H9 (cell line): ENCODE measurements around the gene INSL3. TPM values are rescaled to one million over a fixed set of nuclear protein-coding genes. Genes with fewer than 3 reads are reported as not detected.
"Not testable (repeated sequence)": the region's sequence is repeated elsewhere in the genome, so short reads cannot be mapped to it uniquely, and the experiment has no call there.

Experiments used
- DNase-seq: peaks from one replicate; pipeline ENCODE4 v3.0.0-alpha.2; 2017
- H2AFZ ChIP-seq: one replicate; pipeline ENCODE4 v1.6.1; 2013; ENCODE audit warnings: mild to moderate bottlenecking, low read length, control low read depth, moderate library complexity
- H2AK5ac ChIP-seq: 2 replicates; pipeline ENCODE4 v1.6.1; 2013; ENCODE audit warnings: low read length, control low read depth, mixed read lengths; ENCODE audit not compliant: insufficient read length
- H2BK120ac ChIP-seq: one replicate; pipeline ENCODE4 v1.6.1; 2013; ENCODE audit warnings: low read depth, mild to moderate bottlenecking, low read length, control low read depth, inconsistent platforms; ENCODE audit not compliant: poor library complexity, severe bottlenecking
- H2BK12ac ChIP-seq: 2 replicates; pipeline ENCODE4 v1.6.1; 2013; ENCODE audit warnings: low read length, control low read depth, mixed read lengths, low read depth; ENCODE audit not compliant: insufficient read length
- H2BK15ac ChIP-seq: 2 replicates; pipeline ENCODE4 v1.6.1; 2013; ENCODE audit warnings: low read depth, low read length, control low read depth
- H2BK20ac ChIP-seq: one replicate; pipeline ENCODE4 v1.6.1; 2013; ENCODE audit warnings: low read depth, mild to moderate bottlenecking, low read length, control low read depth, inconsistent platforms; ENCODE audit not compliant: poor library complexity, severe bottlenecking
- H2BK5ac ChIP-seq: 2 replicates; pipeline ENCODE4 v1.6.1; 2013; ENCODE audit warnings: low read length, control low read depth, mixed read lengths; ENCODE audit not compliant: insufficient read length
- H3K14ac ChIP-seq: 2 replicates; pipeline ENCODE4 v1.6.1; 2013; ENCODE audit warnings: low read length, control low read depth; ENCODE audit not compliant: insufficient read depth
- H3K18ac ChIP-seq: 2 replicates; pipeline ENCODE4 v1.6.1; 2013; ENCODE audit warnings: low read depth, mild to moderate bottlenecking, mixed read lengths, low read length, control low read depth; ENCODE audit not compliant: insufficient read length
- H3K23ac ChIP-seq: 2 replicates; pipeline ENCODE4 v1.6.1; 2013; ENCODE audit warnings: low read length, control low read depth, mixed read lengths, low read depth; ENCODE audit not compliant: insufficient read length
- H3K23me2 ChIP-seq: 2 replicates; pipeline ENCODE4 v1.6.1; 2013; ENCODE audit warnings: low read depth, mild to moderate bottlenecking, mixed read lengths, low read length, control low read depth; ENCODE audit not compliant: insufficient read length, poor library complexity, severe bottlenecking
- H3K27ac ChIP-seq: 2 replicates; pipeline ENCODE4 v1.5.1; 2013; ENCODE audit warnings: low read length, control low read depth, mixed read lengths, low read depth; ENCODE audit not compliant: insufficient read length
- H3K27me3 ChIP-seq: 2 replicates; pipeline ENCODE4 v1.6.1; 2013; ENCODE audit warnings: low read length, control low read depth, inconsistent platforms; ENCODE audit not compliant: insufficient read depth
- H3K4ac ChIP-seq: 2 replicates; pipeline ENCODE4 v1.6.1; 2013; ENCODE audit warnings: low read depth, mild to moderate bottlenecking, control low read depth, inconsistent platforms, low read length, moderate library complexity
- H3K4me1 ChIP-seq: 2 replicates; pipeline ENCODE4 v1.6.1; 2013; ENCODE audit warnings: low read length, control low read depth, inconsistent platforms; ENCODE audit not compliant: insufficient read depth
- H3K4me2 ChIP-seq: 2 replicates; pipeline ENCODE4 v1.6.1; 2013; ENCODE audit warnings: low read length, control low read depth, mixed read lengths; ENCODE audit not compliant: insufficient read length, insufficient read depth
- H3K56ac ChIP-seq: 2 replicates; pipeline ENCODE4 v1.6.1; 2013; ENCODE audit warnings: low read depth, mild to moderate bottlenecking, mixed read lengths, low read length, control low read depth; ENCODE audit not compliant: insufficient read length
- H3K79me1 ChIP-seq: 2 replicates; pipeline ENCODE4 v1.6.1; 2013; ENCODE audit warnings: low read depth, mild to moderate bottlenecking, moderate library complexity, low read length, control low read depth, inconsistent platforms; ENCODE audit not compliant: insufficient read depth, poor library complexity, severe bottlenecking
- H3K79me2 ChIP-seq: 2 replicates; pipeline ENCODE4 v1.6.1; 2013; ENCODE audit warnings: low read length, control low read depth, inconsistent platforms; ENCODE audit not compliant: insufficient read depth
- H3K9ac ChIP-seq: 2 replicates; pipeline ENCODE4 v1.6.1; 2013; ENCODE audit warnings: low read length, control low read depth, mixed read lengths; ENCODE audit not compliant: insufficient read length; ENCODE audit errors: extremely low read depth
- H3K9me3 ChIP-seq: one replicate; pipeline ENCODE4 v1.6.1; 2013; ENCODE audit warnings: low read depth, low read length, inconsistent platforms; ENCODE audit not compliant: control insufficient read depth
- H3T11ph ChIP-seq: one replicate; pipeline ENCODE4 v1.6.1; 2013; ENCODE audit warnings: mild to moderate bottlenecking, low read length, control low read depth, inconsistent platforms
- H4K20me1 ChIP-seq: one replicate; pipeline ENCODE4 v1.6.1; 2013; ENCODE audit not compliant: control insufficient read depth, insufficient read length, insufficient read depth
- H4K5ac ChIP-seq: 2 replicates; pipeline ENCODE4 v1.6.1; 2013; ENCODE audit warnings: low read depth, mild to moderate bottlenecking, mixed read lengths, low read length, control low read depth; ENCODE audit not compliant: insufficient read length
- H4K8ac ChIP-seq: replicated peaks from 2 replicates; pipeline ENCODE4 v1.6.1; 2013; ENCODE audit warnings: low read length, control low read depth, mixed read lengths, low read depth; ENCODE audit not compliant: insufficient read length
- H4K91ac ChIP-seq: 2 replicates; pipeline ENCODE4 v1.6.1; 2013; ENCODE audit warnings: low read depth, mild to moderate bottlenecking, moderate library complexity, mixed read lengths, low read length, control low read depth; ENCODE audit not compliant: insufficient read length
- H3K27ac Mint-ChIP-seq, 3 experiments: 2 replicates in 2 of 3; 3 replicates in 1 of 3; pipeline ENCODE4 v1.8.0; 2020 to 2021; ENCODE audit warnings: mixed read lengths in 3 of 3, mild to moderate bottlenecking in 1 of 3, moderate library complexity in 1 of 3
- H3K27me3 Mint-ChIP-seq: 2 replicates; pipeline ENCODE4 v1.8.0; 2021; ENCODE audit warnings: low read depth, mild to moderate bottlenecking, moderate library complexity, mixed read lengths
- H3K36me3 Mint-ChIP-seq, 3 experiments: 2 replicates in 2 of 3; 3 replicates in 1 of 3; pipeline ENCODE4 v1.8.0; 2020 to 2021; ENCODE audit warnings: low read depth in 3 of 3, mixed read lengths in 3 of 3; ENCODE audit not compliant: insufficient read depth in 1 of 3
- H3K4me1 Mint-ChIP-seq, 2 experiments: 2 replicates each; pipeline ENCODE4 v1.8.0; 2020; ENCODE audit warnings: mixed read lengths in 2 of 2
- H3K4me3 Mint-ChIP-seq, 2 experiments: 2 replicates in 1 of 2; 3 replicates in 1 of 2; pipeline ENCODE4 v1.8.0; 2020 to 2021; ENCODE audit warnings: mild to moderate bottlenecking in 2 of 2, mixed read lengths in 2 of 2, moderate library complexity in 1 of 2
- H3K9me3 Mint-ChIP-seq, 2 experiments: 2 replicates in 1 of 2; 3 replicates in 1 of 2; pipeline ENCODE4 v1.8.0; 2020; ENCODE audit warnings: mild to moderate bottlenecking in 2 of 2, mixed read lengths in 2 of 2, moderate library complexity in 1 of 2
- WGBS: extraction: QIAGEN DNeasy Blood & Tissue Kit; methylation state at CpG from one replicate; pipeline ENCODE4 v1.1.7; 2013; ENCODE audit warnings: missing lambda C conversion rate, low lambda C conversion rate, mixed read lengths; ENCODE audit not compliant: insufficient read length; ENCODE audit errors: extremely low coverage; 5-methylcytosine and 5-hydroxymethylcytosine counted together
- total RNA-seq: library from RNA; stranded (reverse); gene quantifications from 2 replicates; pipeline ENCODE4 v1.2.1, GENCODE V29; 2021
- TF ChIP-seq, protein P1 (sequence below): fragments of 200-600 bp; sonication (generic); conservative IDR thresholded peaks from 3 replicates; pipeline ENCODE4 v1.8.0; 2021; ENCODE audit warnings: antibody characterized with exemption, mild to moderate bottlenecking

Gene INSL3
- total RNA-seq, 1 experiment from 2014 or later, result 0.63 TPM

DNA sequence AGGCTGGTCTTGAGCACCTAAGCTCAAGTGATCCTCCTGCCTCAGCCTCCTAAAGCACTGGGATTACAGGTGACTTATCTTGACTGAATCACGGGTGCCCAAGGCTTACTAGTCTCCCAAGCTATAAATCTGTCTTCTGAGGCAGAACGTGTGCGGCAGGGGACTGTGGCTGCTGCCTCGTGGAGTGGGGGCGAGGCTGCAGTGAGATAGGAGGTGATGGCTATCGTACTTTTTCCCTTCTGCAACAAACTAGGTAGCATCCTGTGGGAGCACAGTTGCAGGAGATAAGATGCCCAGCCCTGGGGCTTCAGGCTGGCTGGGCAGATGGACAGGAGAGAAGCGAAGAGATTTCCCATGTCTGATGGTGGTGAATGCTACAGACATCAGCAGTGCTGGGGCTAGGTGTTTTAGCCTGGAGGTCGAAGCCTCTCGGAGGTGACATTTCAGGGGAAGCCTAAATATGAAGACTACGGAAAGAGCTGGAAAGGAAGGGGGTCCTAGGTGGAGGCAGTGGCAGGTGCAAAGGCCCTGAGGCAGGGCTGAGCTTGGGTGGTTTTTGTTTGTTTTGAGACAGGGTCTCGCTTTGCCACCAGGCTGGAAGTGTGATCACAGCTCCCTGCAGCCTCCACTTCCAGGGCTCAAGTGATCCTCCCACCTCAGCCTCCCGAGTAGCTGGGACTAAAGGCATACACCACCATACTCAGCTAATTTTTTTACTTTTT is 19.0 kb downstream of the INSL3 start:
- Histone ChIP-seq H3K79me2 (no peaks in the 10 kb centered on the region), H2BK20ac (no peak overlapping the region), H2BK5ac (no peak overlapping the region), H3K56ac (no peak overlapping the region), H3K79me1 (no peaks in the 10 kb centered on the region), H4K8ac (no peak overlapping the region), H2AFZ (no peak overlapping the region), H2AK5ac (no peak overlapping the region), H3K9me3 (no peaks in the 10 kb centered on the region), H4K91ac (no peak overlapping the region), H2BK12ac (no peak overlapping the region), H3K14ac (no peak overlapping the region), H3K18ac (no peak overlapping the region), H3K23ac (no peak overlapping the region), H4K5ac (no peak overlapping the region), H3K4me2 (no peak overlapping the region), H4K20me1 (no peaks in the 10 kb centered on the region), H2BK120ac (no peak overlapping the region), H3K4ac (no peak overlapping the region), H3K4me1 (no peaks in the 10 kb centered on the region), H3K9ac (no peak overlapping the region), H3K23me2 (no peaks in the 10 kb centered on the region), H3K27ac (no peak overlapping the region), H3K27me3 (no peaks in the 10 kb centered on the region), H2BK15ac (no peak overlapping the region), H3T11ph (no peak overlapping the region)
- Mint-ChIP-seq H3K4me3 (no peak overlapping the region), H3K9me3 (no peaks in the 10 kb centered on the region; a peak in 1 of 5 replicates), H3K4me1 (no peaks in the 10 kb centered on the region), H3K27ac (no peak overlapping the region), H3K36me3 (no peaks in the 10 kb centered on the region), H3K27me3 (peaks cover 5% of the 10 kb centered on the region; the same call in 1 of the 2 replicates)
- TF ChIP-seq, protein P1, sequence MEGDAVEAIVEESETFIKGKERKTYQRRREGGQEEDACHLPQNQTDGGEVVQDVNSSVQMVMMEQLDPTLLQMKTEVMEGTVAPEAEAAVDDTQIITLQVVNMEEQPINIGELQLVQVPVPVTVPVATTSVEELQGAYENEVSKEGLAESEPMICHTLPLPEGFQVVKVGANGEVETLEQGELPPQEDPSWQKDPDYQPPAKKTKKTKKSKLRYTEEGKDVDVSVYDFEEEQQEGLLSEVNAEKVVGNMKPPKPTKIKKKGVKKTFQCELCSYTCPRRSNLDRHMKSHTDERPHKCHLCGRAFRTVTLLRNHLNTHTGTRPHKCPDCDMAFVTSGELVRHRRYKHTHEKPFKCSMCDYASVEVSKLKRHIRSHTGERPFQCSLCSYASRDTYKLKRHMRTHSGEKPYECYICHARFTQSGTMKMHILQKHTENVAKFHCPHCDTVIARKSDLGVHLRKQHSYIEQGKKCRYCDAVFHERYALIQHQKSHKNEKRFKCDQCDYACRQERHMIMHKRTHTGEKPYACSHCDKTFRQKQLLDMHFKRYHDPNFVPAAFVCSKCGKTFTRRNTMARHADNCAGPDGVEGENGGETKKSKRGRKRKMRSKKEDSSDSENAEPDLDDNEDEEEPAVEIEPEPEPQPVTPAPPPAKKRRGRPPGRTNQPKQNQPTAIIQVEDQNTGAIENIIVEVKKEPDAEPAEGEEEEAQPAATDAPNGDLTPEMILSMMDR, result no peak
- no CpG with 5 or more reads among the region's 12 CpGs for WGBS
- no peak for DNase-seq

DNA sequence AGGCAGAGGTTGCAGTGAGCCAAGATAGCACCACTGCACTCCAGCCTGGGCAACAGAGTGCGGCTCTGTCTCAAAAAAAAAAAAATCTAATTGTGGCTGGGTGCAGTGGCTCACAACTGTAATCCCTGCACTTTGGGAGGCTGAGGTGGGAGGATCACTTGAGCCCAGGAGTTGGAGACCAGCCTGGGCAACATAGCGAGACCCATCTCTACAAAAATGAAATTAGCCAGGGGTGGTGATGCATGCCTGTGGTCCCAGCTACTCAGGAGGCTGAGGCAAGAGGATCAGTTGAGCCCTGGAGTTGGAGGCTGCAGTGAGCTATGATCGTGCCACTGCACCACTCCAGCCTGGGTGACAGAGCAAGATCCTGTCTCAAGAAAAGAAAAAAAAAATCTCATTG is 22.7 kb downstream of the INSL3 start:
- not testable (repeated sequence) for H3K79me1 ChIP-seq, H4K5ac ChIP-seq, H3K27ac Mint-ChIP-seq, H3K9me3 Mint-ChIP-seq, H2BK15ac ChIP-seq, H3K79me2 ChIP-seq, H3K36me3 Mint-ChIP-seq, H3K27me3 ChIP-seq, H3K9ac ChIP-seq, H4K91ac ChIP-seq, H3K14ac ChIP-seq, H3K23ac ChIP-seq, H2BK12ac ChIP-seq, H2BK120ac ChIP-seq, H2BK20ac ChIP-seq, H3K56ac ChIP-seq, H3K4me3 Mint-ChIP-seq, H2BK5ac ChIP-seq, H3K4me1 ChIP-seq, H2AK5ac ChIP-seq, DNase-seq, H3K9me3 ChIP-seq, H3K27ac ChIP-seq, H3K4ac ChIP-seq, H4K8ac ChIP-seq, H3K18ac ChIP-seq, H4K20me1 ChIP-seq, H3T11ph ChIP-seq, H3K4me1 Mint-ChIP-seq, H3K4me2 ChIP-seq, H2AFZ ChIP-seq
- peaks cover 29% of the 10 kb centered on the region for H3K27me3 Mint-ChIP-seq
- H3K23me2 ChIP-seq, result peaks cover 12% of the 10 kb centered on the region
- no CpG with 5 or more reads among the region's 3 CpGs for WGBS
